A673 (cell line): ENCODE results near the gene SCN9A. TPM values are rescaled to one million over a fixed set of nuclear protein-coding genes. Genes with fewer than 3 reads are reported as not detected.

ENCODE experiments used
- BruUV-seq: library from RNA; stranded (reverse); fragments of 400-500 nt; replicated peaks from 2 replicates; lab custom pipeline; 2021; lab: Mats Ljungman, UMichigan
- CTCF ChIA-PET: fragments of 300-600 bp; sonication (Branson Sonifier 250); formaldehyde crosslinking; loops from one replicate; lab custom pipeline; 2022; ENCODE audit warnings: antibody characterized with exemption; lab: Charles Lee
- POLR2A ChIA-PET: fragments of 300-600 bp; sonication (Branson Sonifier 250); formaldehyde crosslinking; loops from one replicate; lab custom pipeline; 2022; ENCODE audit warnings: antibody characterized with exemption; ENCODE audit not compliant: low non-redundant PET; lab: Charles Lee
- DNase-seq: peaks from one replicate; pipeline ENCODE4 v3.0.0-alpha.2; 2015; ENCODE audit warnings: low spot score
- H3K27ac ChIP-seq: fragments of 200-600 bp; sonication (generic); 2 replicates; pipeline ENCODE4 v1.5.1; 2016; ENCODE audit warnings: mixed run types, low read depth, mild to moderate bottlenecking, mixed read lengths, antibody characterized with exemption, low read length; ENCODE audit not compliant: poor library complexity, severe bottlenecking
- H3K27me3 ChIP-seq: fragments of 200-600 bp; sonication (generic); replicated peaks from 2 replicates; pipeline ENCODE4 v1.6.1; 2017; ENCODE audit warnings: mixed run types, low read depth, mild to moderate bottlenecking, mixed read lengths, antibody characterized with exemption, low read length; ENCODE audit not compliant: insufficient read depth, poor library complexity
- H3K36me3 ChIP-seq: fragments of 200-600 bp; sonication (generic); 2 replicates; pipeline ENCODE4 v1.6.1; 2016; ENCODE audit warnings: mixed run types, mild to moderate bottlenecking, mixed read lengths, antibody characterized with exemption, low read length; ENCODE audit not compliant: insufficient read depth, poor library complexity, severe bottlenecking
- H3K4me1 ChIP-seq: fragments of 200-600 bp; sonication (generic); 2 replicates; pipeline ENCODE4 v1.6.1; 2017; ENCODE audit warnings: mixed run types, mild to moderate bottlenecking, mixed read lengths, antibody characterized with exemption, low read length; ENCODE audit not compliant: insufficient read depth, poor library complexity, severe bottlenecking
- H3K4me3 ChIP-seq: fragments of 200-600 bp; sonication (generic); 2 replicates; pipeline ENCODE4 v1.5.1; 2016; ENCODE audit warnings: low read depth, mixed run types, mild to moderate bottlenecking, mixed read lengths, low read length; ENCODE audit not compliant: poor library complexity, severe bottlenecking
- H3K9me3 ChIP-seq: fragments of 200-600 bp; sonication (generic); 2 replicates; pipeline ENCODE4 v1.6.1; 2016; ENCODE audit warnings: mixed run types, low read depth, mild to moderate bottlenecking, mixed read lengths, antibody characterized with exemption, low read length; ENCODE audit not compliant: poor library complexity, severe bottlenecking
- CTCF ChIP-seq: fragments of 300-800, 200-600 bp; sonication (generic); conservative IDR thresholded peaks from 2 replicates; pipeline ENCODE4 v1.5.1; 2017; ENCODE audit warnings: low read depth, mild to moderate bottlenecking, antibody characterized with exemption, low read length, moderate library complexity, mixed read lengths
- EZH2 ChIP-seq: fragments of 200-600 bp; sonication (generic); IDR thresholded peaks from 2 replicates; pipeline ENCODE4 v1.6.1; 2017; ENCODE audit warnings: borderline replicate concordance, low read depth, mild to moderate bottlenecking, mixed read lengths, antibody characterized with exemption, low read length; ENCODE audit not compliant: poor library complexity, severe bottlenecking
- intact Hi-C: fragments of 100-400 bp; cut with micrococcal nuclease; formaldehyde crosslinking; loops from one replicate; pipeline ENCODE4 v1.10.0; 2022; ENCODE audit not compliant: unreplicated experiment
- total RNA-seq: library from RNA; stranded (reverse); gene quantifications from 2 replicates; pipeline ENCODE4 v1.2.3, GENCODE V29; 2021

The SCN9A gene
- total RNA-seq, 1 experiment from 2014 or later: 3.5 TPM

- H3K4me1 ChIP-seq: peaks cover 35% of the 10 kb centered on the region
- TF ChIP-seq CTCF (no peak), EZH2 (no peak)
- POLR2A ChIA-PET: no interaction called here
- intact Hi-C loops: no loop called here
- H3K4me3 ChIP-seq: no peak overlapping the region
- H3K27me3 ChIP-seq: no peaks in the 10 kb centered on the region
- no peaks in the 10 kb centered on the region for H3K9me3 ChIP-seq
- no TSS peak for BruUV-seq
- no peak overlapping the region for H3K27ac ChIP-seq
- CTCF ChIA-PET: no interaction called here
- H3K36me3 ChIP-seq: no peaks in the 10 kb centered on the region
- peak; percentile 60 for DNase-seq
Observed at GRCh38 chr2:166343467-166343866, 32.3 kb downstream of the SCN9A start.

GRCh38 chr2:166341426-166341825 is 34.3 kb downstream of the SCN9A start:
- intact Hi-C loops: no loop called here
- Histone ChIP-seq H3K36me3 (no peaks in the 10 kb centered on the region), H3K9me3 (no peaks in the 10 kb centered on the region), H3K4me1 (peaks cover 35% of the 10 kb centered on the region), H3K27ac (peak overlapping the region; percentile 43), H3K27me3 (no peaks in the 10 kb centered on the region), H3K4me3 (no peak overlapping the region)
- no peak for TF ChIP-seq CTCF
- no TSS peak for BruUV-seq
- POLR2A ChIA-PET: no interaction called here
- CTCF ChIA-PET: no interaction called here
- DNase-seq: peak; percentile 27

- intact Hi-C loops: no loop called here
- no peaks in the 10 kb centered on the region for H3K27me3 ChIP-seq
- no peak overlapping the region for H3K4me3 ChIP-seq
- no peak for DNase-seq
- H3K36me3 ChIP-seq: no peaks in the 10 kb centered on the region
- TF ChIP-seq CTCF (no peak), EZH2 (no peak)
- no peak overlapping the region for H3K27ac ChIP-seq
- ChIA-PET POLR2A (no interaction called here), CTCF (no interaction called here)
- no peaks in the 10 kb centered on the region for H3K9me3 ChIP-seq
- H3K4me1 ChIP-seq: peaks cover 20% of the 10 kb centered on the region
- no TSS peak for BruUV-seq
Observed at GRCh38 chr2:166338831-166339339, 36.9 kb downstream of the SCN9A start.
